K562 (cell line): ENCODE data around the gene MYH11. TPM values are rescaled to one million over a fixed set of nuclear protein-coding genes. Genes with fewer than 3 reads are reported as not detected.

ENCODE experiments used
- ATF6 ChIP-seq: sonication (generic); formaldehyde crosslinking; IDR thresholded peaks from 2 replicates; pipeline ENCODE4 v1.4.0; 2020; ENCODE audit warnings: mild to moderate bottlenecking, missing genetic modification reagents
- GABPB2 ChIP-seq: fragments of 250-450 bp; sonication (Bioruptor Pico); conservative IDR thresholded peaks from 2 replicates; pipeline ENCODE4 v1.5.1; 2021; ENCODE audit warnings: mild to moderate bottlenecking
- GATA2 ChIP-seq: sonication (generic); formaldehyde crosslinking; IDR thresholded peaks from 2 replicates; pipeline ENCODE4 v1.4.0; 2020; ENCODE audit warnings: mild to moderate bottlenecking, missing genetic modification reagents
- ID3 ChIP-seq, 2 experiments: fragments of 250-450 bp in 1 of 2; fragments of 450-650 bp in 1 of 2; sonication (Bioruptor Pico) in 1 of 2; IDR thresholded peaks; 2 replicates each; pipeline versions ENCODE4 v1.6.1 to v1.8.0; 2016 to 2021; ENCODE audit warnings: mild to moderate bottlenecking in 2 of 2, moderate library complexity in 2 of 2, missing compliant biosample characterization in 1 of 2, missing genetic modification characterization in 1 of 2
- ILK ChIP-seq: fragments of 450-650 bp; IDR thresholded peaks from 2 replicates; pipeline ENCODE4 v1.6.1; 2016; ENCODE audit warnings: missing genetic modification characterization, low read depth, mild to moderate bottlenecking, missing compliant biosample characterization, moderate library complexity, borderline replicate concordance
- IRF2 ChIP-seq: sonication (generic); formaldehyde crosslinking; IDR thresholded peaks from 2 replicates; pipeline ENCODE4 v1.8.1; 2022; ENCODE audit warnings: mild to moderate bottlenecking, missing genetic modification reagents
- TFAP4 ChIP-seq: sonication (generic); formaldehyde crosslinking; IDR thresholded peaks from 2 replicates; pipeline ENCODE4 v1.8.0; 2022; ENCODE audit warnings: missing genetic modification reagents, mild to moderate bottlenecking, moderate library complexity, borderline replicate concordance
- polyA plus RNA-seq, 8 experiments: library from polyadenylated mRNA; depleted of rRNA in 4 of 8; stranded (reverse) in 5 of 8; unstranded in 3 of 8; fragments of >200 nt; fragmentation: Nextera tagmentation in 2 of 8; fragmentation: Illumina TruSeq in 1 of 8; extraction: Ambion mirVana in 2 of 8; extraction: Trizol in 1 of 8; gene quantifications; 2 replicates each; pipeline versions ENCODE4 v1.2.1 to v1.2.3, GENCODE V29; 2011 to 2014; ENCODE audit warnings: inconsistent platforms in 1 of 8, missing spikeins in 1 of 8
- total RNA-seq, 7 experiments: library from RNA; depleted of rRNA in 6 of 7; stranded (reverse); fragments of >200 nt in 6 of 7; fragmentation: Illumina TruSeq in 2 of 7; extraction: Trizol in 2 of 7; gene quantifications; 2 replicates each; pipeline versions ENCODE4 v1.2.1 to v1.2.3, GENCODE V29; 2011 to 2021; ENCODE audit warnings: low replicate concordance in 1 of 7

The MYH11 gene
- total and polyA plus RNA-seq, 9 of the 15 experiments (the other 6 are each of a cell fraction or from before 2014, with no cell fraction given), result 0.05 to 0.47 (median 0.08) TPM; not detected in 5

DNA sequence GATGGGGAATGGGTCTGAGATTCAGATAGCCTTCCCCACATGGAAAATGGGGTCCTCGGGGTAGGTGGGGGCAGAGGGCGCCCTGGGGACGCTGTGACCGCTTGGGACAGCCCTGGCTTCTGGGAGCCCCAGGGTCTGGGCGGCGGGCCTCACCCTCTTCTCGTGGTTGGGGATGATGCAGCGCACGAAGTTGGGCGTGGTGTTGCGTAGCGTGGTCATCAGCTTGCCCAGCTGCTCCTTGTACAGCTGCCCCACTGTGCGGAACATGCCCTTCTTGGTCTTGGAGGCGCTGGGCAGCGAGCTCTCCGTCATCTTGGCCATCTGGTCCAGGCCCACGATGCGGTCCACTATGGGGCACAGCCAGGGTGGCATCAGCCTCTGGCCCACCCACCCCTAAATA is 106.8 kb downstream of the MYH11 start (continued):
- TF ChIP-seq ILK (no peak), ATF6 (CRISPR knock-in tag) (no peak), IRF2 (CRISPR knock-in tag) (no peak), TFAP4 (CRISPR knock-in tag) (no peak), GABPB2 (CRISPR knock-in tag) (no peak), ID3 (CRISPR knock-in tag; IDR thresholded peaks at IDR 0.05) (no peak), ID3 (tag; IDR thresholded peaks at IDR 0.05) (no peak), GATA2 (no peak)
- TF ChIP-seq, all 486 proteins: peak for 0
